Trophoblast cell (in vitro differentiated cells and primary cell): ENCODE results near the gene GLI2.

ENCODE experiments used
- DNase-seq, 2 donors: peaks; one replicate each; pipeline ENCODE4 v3.0.0-alpha.2; 2016
- H2AFZ ChIP-seq: 2 replicates; pipeline ENCODE4 v1.6.1; 2013; ENCODE audit warnings: low read length, moderate library complexity, mild to moderate bottlenecking; ENCODE audit not compliant: insufficient read depth, poor library complexity
- H2AK5ac ChIP-seq: 2 replicates; pipeline ENCODE4 v1.6.1; 2013; ENCODE audit warnings: mild to moderate bottlenecking, low read length
- H2BK120ac ChIP-seq: 2 replicates; pipeline ENCODE4 v1.6.1; 2013; ENCODE audit warnings: low read length, mild to moderate bottlenecking, moderate library complexity; ENCODE audit not compliant: insufficient read depth, poor library complexity
- H2BK12ac ChIP-seq: 2 replicates; pipeline ENCODE4 v1.6.1; 2013; ENCODE audit warnings: mild to moderate bottlenecking, low read length, moderate library complexity
- H2BK5ac ChIP-seq: 2 replicates; pipeline ENCODE4 v1.6.1; 2013; ENCODE audit warnings: low read length, low read depth, moderate library complexity, mild to moderate bottlenecking; ENCODE audit not compliant: poor library complexity
- H3K14ac ChIP-seq: 2 replicates; pipeline ENCODE4 v1.6.1; 2013; ENCODE audit warnings: mild to moderate bottlenecking, low read length
- H3K18ac ChIP-seq: 2 replicates; pipeline ENCODE4 v1.6.1; 2013; ENCODE audit warnings: mild to moderate bottlenecking, low read length
- H3K23ac ChIP-seq: 2 replicates; pipeline ENCODE4 v1.6.1; 2013; ENCODE audit warnings: low read length
- H3K27ac ChIP-seq: 2 replicates; pipeline ENCODE4 v1.5.1; 2013; ENCODE audit warnings: low read depth, mild to moderate bottlenecking, inconsistent platforms, low read length, moderate library complexity
- H3K27me3 ChIP-seq: 2 replicates; pipeline ENCODE4 v1.6.1; 2013; ENCODE audit warnings: inconsistent platforms, mild to moderate bottlenecking, low read length, moderate library complexity; ENCODE audit not compliant: insufficient read depth
- H3K36me3 ChIP-seq, 2 experiments: 1 replicate in 1 of 2; 2 replicates in 1 of 2; pipeline ENCODE4 v1.6.1; 2013; ENCODE audit warnings: low read length in 2 of 2, mild to moderate bottlenecking in 2 of 2, moderate library complexity in 1 of 2; ENCODE audit not compliant: insufficient read depth in 2 of 2, control insufficient read depth in 1 of 2
- H3K4ac ChIP-seq: 2 replicates; pipeline ENCODE4 v1.6.1; 2013; ENCODE audit warnings: low read depth, mild to moderate bottlenecking, low read length, moderate library complexity
- H3K4me1 ChIP-seq, 2 experiments: 1 replicate in 1 of 2; 2 replicates in 1 of 2; pipeline ENCODE4 v1.6.1; 2013; ENCODE audit warnings: low read length in 2 of 2, mild to moderate bottlenecking in 2 of 2, moderate library complexity in 1 of 2; ENCODE audit not compliant: insufficient read depth in 2 of 2, control insufficient read depth in 1 of 2
- H3K4me2 ChIP-seq: 2 replicates; pipeline ENCODE4 v1.6.1; 2013; ENCODE audit warnings: inconsistent platforms, mild to moderate bottlenecking, low read length, moderate library complexity
- H3K4me3 ChIP-seq: 2 replicates; pipeline ENCODE4 v1.5.1; 2013; ENCODE audit warnings: mild to moderate bottlenecking, low read depth, low read length, inconsistent platforms
- H3K79me1 ChIP-seq: one replicate; pipeline ENCODE4 v1.6.1; 2013; ENCODE audit warnings: low read length
- H3K79me2 ChIP-seq: 2 replicates; pipeline ENCODE4 v1.6.1; 2013; ENCODE audit warnings: low read length, mild to moderate bottlenecking; ENCODE audit not compliant: control insufficient read depth, insufficient read depth, poor library complexity
- H3K9ac ChIP-seq: 2 replicates; pipeline ENCODE4 v1.6.1; 2013; ENCODE audit warnings: mild to moderate bottlenecking, low read length
- H3K9me3 ChIP-seq: 2 replicates; pipeline ENCODE4 v1.6.1; 2013; ENCODE audit warnings: low read depth, mild to moderate bottlenecking, control low read depth, inconsistent platforms, low read length; ENCODE audit not compliant: insufficient read depth
- H4K12ac ChIP-seq: 2 replicates; pipeline ENCODE4 v1.6.1; 2013; ENCODE audit warnings: low read depth, mild to moderate bottlenecking, low read length, moderate library complexity
- H4K8ac ChIP-seq: 2 replicates; pipeline ENCODE4 v1.6.1; 2013; ENCODE audit warnings: low read depth, mild to moderate bottlenecking, low read length, moderate library complexity
- H4K91ac ChIP-seq: one replicate; pipeline ENCODE4 v1.6.1; 2013; ENCODE audit warnings: low read depth, mild to moderate bottlenecking, low read length, moderate library complexity
- WGBS: extraction: QIAGEN DNeasy Blood & Tissue Kit; methylation state at CpG from one replicate; pipeline ENCODE4 v1.1.7; 2013; ENCODE audit warnings: missing lambda C conversion rate; ENCODE audit not compliant: insufficient read length, insufficient coverage; ENCODE audit errors: extremely low coverage; 5-methylcytosine and 5-hydroxymethylcytosine counted together

Gene GLI2

DNA sequence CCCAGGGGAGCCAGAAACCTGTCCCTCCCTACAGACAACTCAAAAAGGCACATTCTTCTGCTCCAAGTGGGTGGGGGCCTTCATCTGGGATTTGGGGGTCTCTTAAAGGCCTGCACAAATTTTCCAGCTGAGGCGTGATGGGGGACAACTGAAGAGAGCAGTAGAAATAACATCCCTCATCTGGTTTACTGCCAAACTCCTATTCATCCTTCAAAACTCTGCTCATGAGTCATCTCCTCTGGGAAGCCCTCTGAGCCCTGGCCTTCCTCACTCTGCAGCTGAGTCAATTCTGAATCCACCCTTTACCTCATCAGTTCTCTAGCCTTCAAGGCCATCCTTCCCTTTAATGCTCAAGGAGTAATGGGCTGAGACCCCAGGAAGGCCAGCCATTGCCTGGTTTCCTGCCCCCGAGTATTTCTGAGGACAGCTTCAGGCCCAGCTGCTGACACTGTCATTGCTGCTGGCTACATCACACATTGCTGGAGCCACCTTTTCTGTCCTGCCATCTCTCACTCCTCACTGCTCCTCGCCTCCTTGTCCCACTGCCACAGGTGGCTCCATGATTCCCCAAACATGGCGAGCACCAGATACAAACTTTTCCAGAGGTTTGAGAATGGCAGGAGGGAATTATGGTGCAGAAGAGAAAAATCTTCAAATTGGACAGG, 32.2 kb upstream of the GLI2 start:
- Histone ChIP-seq H3K9ac (no peak overlapping the region), H3K36me3 (no peaks in the 10 kb centered on the region), H2BK120ac (no peak overlapping the region), H3K23ac (no peak overlapping the region), H2AK5ac (no peak overlapping the region), H3K27ac (no peak overlapping the region), H3K18ac (no peak overlapping the region), H3K79me1 (no peaks in the 10 kb centered on the region), H2AFZ (no peak overlapping the region), H3K9me3 (peaks cover 3% of the 10 kb centered on the region), H3K4ac (no peak overlapping the region), H4K91ac (no peak overlapping the region), H3K27me3 (no peaks in the 10 kb centered on the region), H3K79me2 (no peaks in the 10 kb centered on the region), H2BK12ac (no peak overlapping the region), H4K12ac (no peak overlapping the region), H2BK5ac (no peak overlapping the region), H3K4me1 (no peaks in the 10 kb centered on the region), H4K8ac (no peak overlapping the region), H3K14ac (no peak overlapping the region), H3K4me2 (no peak overlapping the region), H3K4me3 (no peak overlapping the region)
- no CpG with 5 or more reads among the region's 4 CpGs for WGBS
- peak in 1 of 2 donors; percentile 9 for DNase-seq

GRCh38 chr2:120704696-120705095, 31.0 kb upstream of the GLI2 start:
- no peak for DNase-seq
- H3K27me3 ChIP-seq: no peaks in the 10 kb centered on the region
- WGBS: no CpG with 5 or more reads among the region's 2 CpGs
- H3K79me1 ChIP-seq: no peaks in the 10 kb centered on the region
- no peaks in the 10 kb centered on the region for H3K79me2 ChIP-seq
- no peak overlapping the region for H2AK5ac ChIP-seq
- H3K23ac ChIP-seq: no peak overlapping the region
- no peak overlapping the region for H4K12ac ChIP-seq
- no peak overlapping the region for H3K18ac ChIP-seq
- no peak overlapping the region for H3K4ac ChIP-seq
- H2BK120ac ChIP-seq: no peak overlapping the region
- H3K14ac ChIP-seq: no peak overlapping the region
- no peak overlapping the region for H2BK5ac ChIP-seq
- H4K91ac ChIP-seq: no peak overlapping the region
- H3K9ac ChIP-seq: no peak overlapping the region
- H3K27ac ChIP-seq: no peak overlapping the region
- H3K9me3 ChIP-seq: no peaks in the 10 kb centered on the region
- H2AFZ ChIP-seq: no peak overlapping the region
- no peak overlapping the region for H3K4me2 ChIP-seq
- H3K4me3 ChIP-seq: no peak overlapping the region
- H3K36me3 ChIP-seq: no peaks in the 10 kb centered on the region
- no peaks in the 10 kb centered on the region for H3K4me1 ChIP-seq
- no peak overlapping the region for H2BK12ac ChIP-seq
- H4K8ac ChIP-seq: no peak overlapping the region

DNA sequence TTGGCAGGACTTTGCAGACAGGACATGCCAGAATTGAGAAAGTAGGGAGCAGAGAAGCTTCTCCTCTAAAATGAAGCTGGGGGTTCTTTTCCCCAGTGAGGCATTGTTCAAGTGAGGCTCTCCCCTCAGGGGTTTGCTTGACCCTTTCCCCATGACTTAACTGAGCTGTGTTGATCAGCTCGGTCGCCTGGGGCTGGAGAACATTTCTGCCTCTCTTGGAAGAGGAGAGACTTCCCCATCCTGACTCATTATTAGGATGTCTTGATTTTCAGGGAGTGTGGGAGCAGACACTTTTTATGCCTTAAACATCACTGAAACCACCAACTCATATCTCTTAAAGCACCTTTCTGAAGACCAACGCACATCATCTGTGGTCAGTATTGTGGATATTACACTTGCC, 27.9 kb upstream of the GLI2 start:
- H4K12ac ChIP-seq: no peak overlapping the region
- no peaks in the 10 kb centered on the region for H3K9me3 ChIP-seq
- H3K36me3 ChIP-seq: no peaks in the 10 kb centered on the region
- H3K27me3 ChIP-seq: no peaks in the 10 kb centered on the region
- H2BK120ac ChIP-seq: no peak overlapping the region
- H3K18ac ChIP-seq: no peak overlapping the region
- no peak for DNase-seq
- H3K23ac ChIP-seq: no peak overlapping the region
- H2AK5ac ChIP-seq: no peak overlapping the region
- no peak overlapping the region for H3K4me2 ChIP-seq
- H2BK5ac ChIP-seq: no peak overlapping the region
- no peak overlapping the region for H3K14ac ChIP-seq
- H3K9ac ChIP-seq: no peak overlapping the region
- H3K4me1 ChIP-seq: no peaks in the 10 kb centered on the region
- no peak overlapping the region for H4K8ac ChIP-seq
- no peak overlapping the region for H4K91ac ChIP-seq
- no peak overlapping the region for H3K4me3 ChIP-seq
- no peak overlapping the region for H3K27ac ChIP-seq
- no peaks in the 10 kb centered on the region for H3K79me2 ChIP-seq
- no peak overlapping the region for H3K4ac ChIP-seq
- no CpG with 5 or more reads among the region's 3 CpGs for WGBS
- H2AFZ ChIP-seq: no peak overlapping the region
- no peak overlapping the region for H2BK12ac ChIP-seq
- no peaks in the 10 kb centered on the region for H3K79me1 ChIP-seq

GRCh38 chr2:120708944-120709607, 26.6 kb upstream of the GLI2 start:
- Histone ChIP-seq H3K4me3 (no peak overlapping the region), H3K23ac (no peak overlapping the region), H3K14ac (no peak overlapping the region), H4K91ac (no peak overlapping the region), H4K8ac (no peak overlapping the region), H2BK5ac (no peak overlapping the region), H2BK12ac (no peak overlapping the region), H2BK120ac (no peak overlapping the region), H3K36me3 (no peaks in the 10 kb centered on the region), H3K79me1 (no peaks in the 10 kb centered on the region), H3K4ac (no peak overlapping the region), H3K18ac (no peak overlapping the region), H3K4me1 (no peaks in the 10 kb centered on the region), H2AK5ac (no peak overlapping the region), H3K27me3 (no peaks in the 10 kb centered on the region), H3K79me2 (no peaks in the 10 kb centered on the region), H3K9me3 (no peaks in the 10 kb centered on the region), H2AFZ (no peak overlapping the region), H3K4me2 (no peak overlapping the region), H3K27ac (no peak overlapping the region), H4K12ac (no peak overlapping the region), H3K9ac (no peak overlapping the region)
- no CpG with 5 or more reads among the region's 14 CpGs for WGBS
- no peak for DNase-seq
